Activated CD4-positive, alpha-beta T cell treated with anti-CD3 and anti-CD28 coated beads, Interleukin-2, amount 50 U/mL, for 1 hour (primary cell): ENCODE data around the gene SERPINB6.

ENCODE experiments used
- DNase-seq: peaks from one replicate; pipeline ENCODE4 v3.0.0-alpha.2; 2020

SERPINB6 gene

GRCh38 chr6:2998998-2999617 lies 27.7 kb upstream of the SERPINB6 start:
- no peak for DNase-seq

GRCh38 chr6:2998249-2998997 lies 27.1 kb upstream of the SERPINB6 start:
- peak; percentile 42 for DNase-seq

- no peak for DNase-seq
Observed at GRCh38 chr6:2993755-2994317, 22.5 kb upstream of the SERPINB6 start.

GRCh38 chr6:2992330-2992979 lies 21.1 kb upstream of the SERPINB6 start:
- DNase-seq = no peak

- no peak for DNase-seq
Observed at GRCh38 chr6:2990932-2991506, 19.7 kb upstream of the SERPINB6 start.

- no peak for DNase-seq
Observed at GRCh38 chr6:2990248-2990931, 19.0 kb upstream of the SERPINB6 start.

GRCh38 chr6:2989332-2990247 lies 18.2 kb upstream of the SERPINB6 start:
- peak; percentile 60 for DNase-seq

GRCh38 chr6:2988426-2989331 lies 17.3 kb upstream of the SERPINB6 start:
- DNase-seq = peak; percentile 74

- no peak for DNase-seq
Observed at GRCh38 chr6:2988094-2988425, 16.7 kb upstream of the SERPINB6 start.

GRCh38 chr6:2986722-2987221 lies 15.4 kb upstream of the SERPINB6 start:
- no peak for DNase-seq

- DNase-seq = no peak
Observed at GRCh38 chr6:2984738-2985406, 13.5 kb upstream of the SERPINB6 start.

- no peak for DNase-seq
Observed at GRCh38 chr6:2982426-2983117, 11.2 kb upstream of the SERPINB6 start.

GRCh38 chr6:2980465-2980855 lies 9.1 kb upstream of the SERPINB6 start:
- no peak for DNase-seq

GRCh38 chr6:2979819-2980464 lies 8.6 kb upstream of the SERPINB6 start:
- no peak for DNase-seq

GRCh38 chr6:2978923-2979322 lies 7.6 kb upstream of the SERPINB6 start:
- DNase-seq = no peak

GRCh38 chr6:2977799-2978590 lies 6.6 kb upstream of the SERPINB6 start:
- DNase-seq = no peak

- DNase-seq = no peak
Observed at GRCh38 chr6:2977290-2977689, 5.9 kb upstream of the SERPINB6 start.

GRCh38 chr6:2976571-2977085 lies 5.3 kb upstream of the SERPINB6 start:
- DNase-seq = no peak
